ENCODE results near the gene CTNNA2.

Gene CTNNA2

DNA sequence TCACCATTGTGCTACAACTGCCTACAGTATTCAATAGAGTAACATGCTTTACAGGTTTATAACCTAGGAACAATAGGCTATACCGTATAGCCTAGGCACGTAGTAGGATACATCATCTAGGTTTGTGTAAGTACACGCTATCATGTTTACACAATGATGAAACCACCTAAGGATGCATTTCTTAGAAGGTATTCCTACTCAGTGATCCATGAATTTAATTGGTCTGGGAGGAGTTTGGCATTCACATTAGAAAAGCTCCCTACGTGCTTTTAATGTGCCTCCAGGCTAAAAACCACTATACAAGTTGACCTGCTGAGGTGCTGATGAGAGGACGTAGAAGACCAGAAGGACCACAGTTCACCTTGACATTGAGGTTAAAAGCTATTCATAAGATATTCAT is 946.2 kb downstream of the CTNNA2 start:
- Histone ChIP-seq H3K36me3 (replicated peaks; ENCODE audit: low read depth, low read length) (no peaks in the 10 kb centered on the region), H3K9ac (ENCODE audit: low read length) (no peak overlapping the region), H2AFZ (ENCODE audit: low read depth, low read length) (no peak overlapping the region), H3K79me2 (ENCODE audit: low read length) (no peaks in the 10 kb centered on the region), H3K9me3 (ENCODE audit: insufficient read depth, low read length) (no peaks in the 10 kb centered on the region), H3K27me3 (ENCODE audit: low read depth, low read length) (no peaks in the 10 kb centered on the region), H3K4me2 (ENCODE audit: low read length) (no peak overlapping the region), H3K4me3 (ENCODE audit: low read length) (no peak overlapping the region), H3K4me1 (ENCODE audit: low read length) (peaks cover 27% of the 10 kb centered on the region), H3K27ac (ENCODE audit: low read length) (no peak overlapping the region), H4K20me1 (ENCODE audit: insufficient read depth, low read length) (no peaks in the 10 kb centered on the region)
- TF ChIP-seq, protein P1, sequence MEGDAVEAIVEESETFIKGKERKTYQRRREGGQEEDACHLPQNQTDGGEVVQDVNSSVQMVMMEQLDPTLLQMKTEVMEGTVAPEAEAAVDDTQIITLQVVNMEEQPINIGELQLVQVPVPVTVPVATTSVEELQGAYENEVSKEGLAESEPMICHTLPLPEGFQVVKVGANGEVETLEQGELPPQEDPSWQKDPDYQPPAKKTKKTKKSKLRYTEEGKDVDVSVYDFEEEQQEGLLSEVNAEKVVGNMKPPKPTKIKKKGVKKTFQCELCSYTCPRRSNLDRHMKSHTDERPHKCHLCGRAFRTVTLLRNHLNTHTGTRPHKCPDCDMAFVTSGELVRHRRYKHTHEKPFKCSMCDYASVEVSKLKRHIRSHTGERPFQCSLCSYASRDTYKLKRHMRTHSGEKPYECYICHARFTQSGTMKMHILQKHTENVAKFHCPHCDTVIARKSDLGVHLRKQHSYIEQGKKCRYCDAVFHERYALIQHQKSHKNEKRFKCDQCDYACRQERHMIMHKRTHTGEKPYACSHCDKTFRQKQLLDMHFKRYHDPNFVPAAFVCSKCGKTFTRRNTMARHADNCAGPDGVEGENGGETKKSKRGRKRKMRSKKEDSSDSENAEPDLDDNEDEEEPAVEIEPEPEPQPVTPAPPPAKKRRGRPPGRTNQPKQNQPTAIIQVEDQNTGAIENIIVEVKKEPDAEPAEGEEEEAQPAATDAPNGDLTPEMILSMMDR (IDR thresholded peaks at IDR 0.05; ENCODE audit: low read depth, low read length), result no peak
- TF ChIP-seq EZH2phosphoT487 (IDR thresholded peaks at IDR 0.05; ENCODE audit: low read depth), result no peak

DNA sequence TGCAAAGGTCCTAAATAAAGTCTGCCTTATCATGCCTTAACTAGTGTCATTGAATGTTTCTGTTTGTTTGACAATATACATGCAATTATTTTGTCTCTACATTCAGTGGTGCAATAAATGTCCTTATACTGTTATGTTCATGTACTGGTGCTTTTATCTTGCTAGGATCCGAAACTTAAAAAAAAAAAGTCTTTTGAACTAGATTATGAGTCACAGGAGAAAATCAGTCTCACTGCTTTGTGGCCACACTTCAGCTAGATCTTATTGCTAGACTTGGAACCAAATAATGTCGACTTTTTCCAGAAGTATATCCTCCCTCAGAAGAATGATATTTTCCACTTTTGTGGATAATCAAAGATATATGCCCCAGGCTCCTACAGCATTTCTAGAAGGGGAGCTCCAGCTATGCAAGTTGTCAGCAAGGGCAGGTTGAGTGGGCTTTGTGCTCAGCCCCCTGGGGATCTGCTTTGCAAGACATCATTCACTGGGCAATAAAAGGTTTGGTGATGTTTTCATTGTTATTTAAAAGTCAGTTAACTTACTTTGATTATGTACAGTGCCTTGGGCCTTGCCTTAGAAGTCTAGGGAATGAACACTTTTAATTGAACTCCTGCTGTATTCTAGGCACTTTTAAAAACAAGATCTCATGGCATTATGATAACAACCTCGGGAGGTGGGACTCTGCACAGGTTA is 948.8 kb downstream of the CTNNA2 start:
- no peak overlapping the region for H3K9ac ChIP-seq (ENCODE audit: low read length)
- peaks cover 37% of the 10 kb centered on the region for H3K4me1 ChIP-seq (ENCODE audit: low read length)
- no peak for TF ChIP-seq EZH2phosphoT487 (IDR thresholded peaks at IDR 0.05; ENCODE audit: low read depth)
- TF ChIP-seq, protein P1 (IDR thresholded peaks at IDR 0.05; ENCODE audit: low read depth, low read length), result no peak
- no peak overlapping the region for H3K4me3 ChIP-seq (ENCODE audit: low read length)
- no peak overlapping the region for H3K4me2 ChIP-seq (ENCODE audit: low read length)
- no peaks in the 10 kb centered on the region for H4K20me1 ChIP-seq (ENCODE audit: insufficient read depth, low read length)
- no peak overlapping the region for H3K27ac ChIP-seq (ENCODE audit: low read length)
- no peaks in the 10 kb centered on the region for H3K36me3 ChIP-seq (replicated peaks; ENCODE audit: low read depth, low read length)
- H3K27me3 ChIP-seq (ENCODE audit: low read depth, low read length), result no peaks in the 10 kb centered on the region
- H3K79me2 ChIP-seq (ENCODE audit: low read length), result no peaks in the 10 kb centered on the region
- no peaks in the 10 kb centered on the region for H3K9me3 ChIP-seq (ENCODE audit: insufficient read depth, low read length)
- H2AFZ ChIP-seq (ENCODE audit: low read depth, low read length), result no peak overlapping the region

DNA sequence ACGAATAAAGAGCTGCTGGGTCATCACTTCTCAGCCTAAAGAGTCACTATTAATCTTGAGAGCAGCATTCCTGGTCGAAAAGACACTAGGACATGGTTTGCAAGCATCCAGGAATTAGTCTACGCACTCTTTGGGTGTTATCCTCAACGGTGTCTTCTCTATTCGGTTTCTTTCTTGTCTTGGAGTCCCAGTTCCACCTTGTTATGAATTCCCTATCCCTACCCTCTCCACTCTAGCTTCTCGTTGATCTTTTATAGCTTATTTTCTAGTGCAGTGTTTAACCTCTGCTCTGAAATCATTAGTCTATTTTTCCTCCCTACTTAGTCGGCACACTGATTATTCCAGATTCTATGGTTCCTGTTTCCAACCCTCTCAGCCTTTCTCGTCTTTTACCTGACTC is 949.8 kb downstream of the CTNNA2 start:
- Histone ChIP-seq H3K4me1 (ENCODE audit: low read length) (peaks cover 37% of the 10 kb centered on the region), H3K36me3 (replicated peaks; ENCODE audit: low read depth, low read length) (no peaks in the 10 kb centered on the region), H3K27ac (ENCODE audit: low read length) (no peak overlapping the region), H3K4me3 (ENCODE audit: low read length) (no peak overlapping the region), H4K20me1 (ENCODE audit: insufficient read depth, low read length) (no peaks in the 10 kb centered on the region), H3K27me3 (ENCODE audit: low read depth, low read length) (no peaks in the 10 kb centered on the region), H3K9ac (ENCODE audit: low read length) (no peak overlapping the region), H3K9me3 (ENCODE audit: insufficient read depth, low read length) (no peaks in the 10 kb centered on the region), H3K79me2 (ENCODE audit: low read length) (no peaks in the 10 kb centered on the region), H3K4me2 (ENCODE audit: low read length) (no peak overlapping the region), H2AFZ (ENCODE audit: low read depth, low read length) (no peak overlapping the region)
- TF ChIP-seq EZH2phosphoT487 (IDR thresholded peaks at IDR 0.05; ENCODE audit: low read depth), result no peak
- TF ChIP-seq, protein P1 (IDR thresholded peaks at IDR 0.05; ENCODE audit: low read depth, low read length), result no peak

DNA sequence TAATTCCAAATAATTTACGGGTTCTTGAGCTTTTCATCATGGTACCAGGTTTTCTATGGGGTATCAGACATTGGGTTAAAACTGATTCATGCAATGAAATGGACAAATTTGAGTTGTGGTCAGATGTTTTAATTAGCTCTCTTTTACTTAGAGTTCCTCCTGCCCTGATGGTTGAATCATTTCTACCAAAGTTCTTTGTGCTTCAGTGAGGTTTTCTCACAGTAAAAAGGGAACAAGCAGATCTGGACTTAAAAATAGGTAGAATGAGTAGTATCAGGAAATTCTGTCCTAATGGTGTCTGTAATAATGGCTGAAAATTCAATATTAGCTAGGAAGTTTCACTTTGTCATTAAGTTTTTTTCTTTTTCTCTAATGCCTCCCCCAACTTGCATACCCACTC is 951.4 kb downstream of the CTNNA2 start:
- Histone ChIP-seq H4K20me1 (ENCODE audit: insufficient read depth, low read length) (no peaks in the 10 kb centered on the region), H3K27ac (ENCODE audit: low read length) (no peak overlapping the region), H3K9me3 (ENCODE audit: insufficient read depth, low read length) (no peaks in the 10 kb centered on the region), H3K36me3 (replicated peaks; ENCODE audit: low read depth, low read length) (no peaks in the 10 kb centered on the region), H3K79me2 (ENCODE audit: low read length) (no peaks in the 10 kb centered on the region), H2AFZ (ENCODE audit: low read depth, low read length) (no peak overlapping the region), H3K4me2 (ENCODE audit: low read length) (no peak overlapping the region), H3K27me3 (ENCODE audit: low read depth, low read length) (no peaks in the 10 kb centered on the region), H3K9ac (ENCODE audit: low read length) (no peak overlapping the region), H3K4me3 (ENCODE audit: low read length) (no peak overlapping the region), H3K4me1 (ENCODE audit: low read length) (peaks cover 42% of the 10 kb centered on the region)
- TF ChIP-seq EZH2phosphoT487 (IDR thresholded peaks at IDR 0.05; ENCODE audit: low read depth), result no peak
- TF ChIP-seq, protein P1 (IDR thresholded peaks at IDR 0.05; ENCODE audit: low read depth, low read length), result no peak

Measured in OCI-LY3 (cell line).